BE2C (cell line): ENCODE results near the gene SLITRK6. TPM values are rescaled to one million over a fixed set of nuclear protein-coding genes. Genes with fewer than 3 reads are reported as not detected.

ENCODE experiments used
- DNase-seq: peaks from one replicate; pipeline ENCODE4 v3.0.0-alpha.2; 2020
- H3K27me3 ChIP-seq: fragments of 250-450 bp; sonication (Bioruptor Pico); 2 replicates; pipeline ENCODE4 v1.5.1; 2020; ENCODE audit warnings: mild to moderate bottlenecking
- H3K36me3 ChIP-seq: fragments of 250-450 bp; sonication (Bioruptor Pico); 2 replicates; pipeline ENCODE4 v1.5.1; 2020; ENCODE audit warnings: mild to moderate bottlenecking
- H3K4me1 ChIP-seq: fragments of 250-450 bp; sonication (Bioruptor Pico); 2 replicates; pipeline ENCODE4 v1.5.1; 2020
- H3K4me3 ChIP-seq: 2 replicates; pipeline ENCODE4 v1.5.1; 2011; ENCODE audit warnings: low read depth, low read length
- H3K9me3 ChIP-seq: fragments of 250-450 bp; sonication (Bioruptor Pico); 2 replicates; pipeline ENCODE4 v1.5.1; 2020
- CTCF ChIP-seq: IDR thresholded peaks from 2 replicates; pipeline ENCODE4 v1.5.1; 2012; ENCODE audit warnings: mild to moderate bottlenecking, low read depth, low read length
- polyA plus RNA-seq: library from polyadenylated mRNA; unstranded; fragments of >200 nt; gene quantifications from one replicate; pipeline ENCODE4 v1.2.1, GENCODE V29; 2012; ENCODE audit warnings: low read depth, missing spikeins; ENCODE audit not compliant: insufficient read length, insufficient read depth

SLITRK6 gene, protein sequence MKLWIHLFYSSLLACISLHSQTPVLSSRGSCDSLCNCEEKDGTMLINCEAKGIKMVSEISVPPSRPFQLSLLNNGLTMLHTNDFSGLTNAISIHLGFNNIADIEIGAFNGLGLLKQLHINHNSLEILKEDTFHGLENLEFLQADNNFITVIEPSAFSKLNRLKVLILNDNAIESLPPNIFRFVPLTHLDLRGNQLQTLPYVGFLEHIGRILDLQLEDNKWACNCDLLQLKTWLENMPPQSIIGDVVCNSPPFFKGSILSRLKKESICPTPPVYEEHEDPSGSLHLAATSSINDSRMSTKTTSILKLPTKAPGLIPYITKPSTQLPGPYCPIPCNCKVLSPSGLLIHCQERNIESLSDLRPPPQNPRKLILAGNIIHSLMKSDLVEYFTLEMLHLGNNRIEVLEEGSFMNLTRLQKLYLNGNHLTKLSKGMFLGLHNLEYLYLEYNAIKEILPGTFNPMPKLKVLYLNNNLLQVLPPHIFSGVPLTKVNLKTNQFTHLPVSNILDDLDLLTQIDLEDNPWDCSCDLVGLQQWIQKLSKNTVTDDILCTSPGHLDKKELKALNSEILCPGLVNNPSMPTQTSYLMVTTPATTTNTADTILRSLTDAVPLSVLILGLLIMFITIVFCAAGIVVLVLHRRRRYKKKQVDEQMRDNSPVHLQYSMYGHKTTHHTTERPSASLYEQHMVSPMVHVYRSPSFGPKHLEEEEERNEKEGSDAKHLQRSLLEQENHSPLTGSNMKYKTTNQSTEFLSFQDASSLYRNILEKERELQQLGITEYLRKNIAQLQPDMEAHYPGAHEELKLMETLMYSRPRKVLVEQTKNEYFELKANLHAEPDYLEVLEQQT
- polyA plus RNA-seq, result 1.1 TPM

DNA sequence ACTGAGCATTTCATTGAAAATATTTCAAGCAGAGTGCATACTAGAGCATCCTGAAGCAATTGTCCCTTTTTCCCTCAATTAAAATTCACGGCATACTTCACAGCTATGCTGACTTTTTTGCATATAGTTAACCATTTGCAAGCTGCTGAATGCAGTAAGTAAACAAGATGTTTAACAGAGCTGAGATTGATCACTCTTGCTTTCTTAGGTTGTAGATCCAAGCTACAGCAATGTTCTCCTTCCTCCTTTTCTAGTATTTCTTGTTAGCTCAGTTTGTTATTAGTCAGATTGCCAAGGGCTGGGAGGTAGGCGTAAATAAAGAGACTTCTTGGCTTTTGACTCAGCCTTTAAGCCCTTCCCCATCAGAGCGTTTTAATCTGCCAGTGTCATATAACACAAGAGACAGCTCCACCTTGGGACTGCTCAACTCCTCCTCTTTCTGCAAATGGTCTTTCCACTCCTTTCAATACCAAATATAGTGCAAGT lies at the start of gene SLITRK6:
TSS of gene SLITRK6 (minus strand) at position 323 of the 486 bp plus-strand sequence. CDS start 2,911 bp downstream, outside the sequence.
- H3K4me3 ChIP-seq, result peak within 1 kb of the TSS; percentile 9

DNA sequence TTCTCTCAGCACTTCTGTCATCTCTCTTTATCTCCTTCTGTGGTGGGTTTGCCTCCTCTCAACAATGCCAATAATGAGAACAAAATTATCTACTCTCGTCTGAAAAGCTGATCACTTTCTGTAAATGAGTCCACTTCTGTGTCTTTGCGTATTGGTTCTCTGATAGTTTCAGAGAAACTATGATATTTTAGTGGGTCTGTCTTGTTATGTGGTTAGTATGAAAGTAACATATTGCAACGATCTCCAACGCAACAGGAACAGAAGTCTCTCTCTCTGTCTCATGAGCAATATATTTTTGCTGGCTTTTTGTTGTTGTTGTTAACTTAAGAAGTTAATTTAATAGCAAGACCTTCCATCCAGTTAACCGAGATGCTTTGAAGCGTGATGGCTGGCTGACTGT lies 47.8 kb upstream of the SLITRK6 start:
- DNase-seq, result no peak
- no peaks in the 10 kb centered on the region for H3K36me3 ChIP-seq
- no peak overlapping the region for H3K4me3 ChIP-seq
- H3K4me1 ChIP-seq, result no peaks in the 10 kb centered on the region
- no peaks in the 10 kb centered on the region; the same call in 1 of the 2 replicates for H3K9me3 ChIP-seq
- no peak for TF ChIP-seq CTCF
- H3K27me3 ChIP-seq, result no peaks in the 10 kb centered on the region

More for the DNA sequence above, at the start of gene SLITRK6:
- DNase-seq, result peak; percentile 15
- TF ChIP-seq CTCF, result peak; percentile 49
- no peaks in the 10 kb centered on the region for H3K27me3 ChIP-seq
- H3K9me3 ChIP-seq, result no peaks in the 10 kb centered on the region
- H3K4me1 ChIP-seq, result peaks cover 3% of the 10 kb centered on the region; the same call in 1 of the 2 replicates
- H3K36me3 ChIP-seq, result no peaks in the 10 kb centered on the region

- H3K27me3 ChIP-seq, result no peaks in the 10 kb centered on the region
- no peak for DNase-seq
- H3K4me3 ChIP-seq, result no peak overlapping the region
- H3K9me3 ChIP-seq, result no peaks in the 10 kb centered on the region
- no peaks in the 10 kb centered on the region for H3K36me3 ChIP-seq
- H3K4me1 ChIP-seq, result no peaks in the 10 kb centered on the region
- no peak for TF ChIP-seq CTCF
Measured at GRCh38 chr13:85841427-85841826, 42.2 kb upstream of the SLITRK6 start.

DNA sequence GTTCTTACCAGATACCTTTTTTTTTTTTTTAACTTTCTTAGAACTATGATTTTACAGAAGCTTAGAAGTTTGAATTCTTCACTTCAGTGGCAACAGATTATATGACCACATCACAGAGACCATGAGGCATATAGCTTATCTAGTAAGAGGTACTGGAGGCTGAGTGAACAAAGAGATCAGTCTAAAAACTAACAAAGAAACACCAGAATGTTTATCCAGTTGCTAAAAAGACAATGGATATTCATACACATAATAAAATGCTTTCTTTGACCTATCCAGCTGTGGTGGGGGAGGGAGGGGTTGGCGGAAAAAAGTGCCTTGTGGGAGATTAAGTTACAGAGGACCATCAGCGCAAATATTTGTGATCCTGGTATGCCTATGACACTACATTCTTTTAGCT lies 34.7 kb upstream of the SLITRK6 start:
- Histone ChIP-seq H3K27me3 (no peaks in the 10 kb centered on the region), H3K4me3 (no peak overlapping the region), H3K9me3 (no peaks in the 10 kb centered on the region), H3K36me3 (no peaks in the 10 kb centered on the region), H3K4me1 (no peaks in the 10 kb centered on the region)
- DNase-seq, result no peak
- no peak for TF ChIP-seq CTCF

DNA sequence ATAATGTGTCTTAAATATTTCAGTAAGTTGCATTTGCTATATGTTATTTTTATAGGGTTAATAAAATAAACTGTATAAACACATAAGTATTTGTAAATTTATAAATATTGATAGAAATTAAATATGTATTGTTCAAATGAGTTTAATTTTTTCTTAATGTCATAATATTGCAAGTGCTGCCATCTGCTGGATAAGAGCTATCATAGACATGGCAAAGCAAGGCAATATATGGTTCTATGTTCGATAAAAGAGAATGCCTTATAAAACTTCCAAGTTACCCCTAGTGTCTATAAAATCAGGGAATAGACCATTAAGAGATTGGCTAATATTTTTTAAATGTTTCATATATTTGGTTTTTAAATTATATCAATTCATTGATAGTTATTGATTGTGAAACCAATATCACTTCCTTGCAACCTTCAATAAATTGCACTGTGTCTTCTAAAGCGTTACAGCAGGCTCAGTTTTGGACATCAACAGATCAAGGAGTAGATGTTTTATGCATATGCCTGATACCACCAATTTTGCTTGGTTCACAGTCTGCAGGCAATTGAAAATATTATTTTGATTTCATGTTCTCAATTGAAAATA lies 29.0 kb upstream of the SLITRK6 start:
- H3K4me3 ChIP-seq, result no peak overlapping the region
- no peak for DNase-seq
- H3K9me3 ChIP-seq, result no peaks in the 10 kb centered on the region
- no peaks in the 10 kb centered on the region for H3K4me1 ChIP-seq
- TF ChIP-seq CTCF, result peak; percentile 68
- H3K36me3 ChIP-seq, result no peaks in the 10 kb centered on the region
- no peaks in the 10 kb centered on the region for H3K27me3 ChIP-seq
